ENCODE results near the gene BTF3L4.
A peak's percentile ranks its signal among the peaks of the same experiment; 100 is the strongest.

The BTF3L4 gene

DNA sequence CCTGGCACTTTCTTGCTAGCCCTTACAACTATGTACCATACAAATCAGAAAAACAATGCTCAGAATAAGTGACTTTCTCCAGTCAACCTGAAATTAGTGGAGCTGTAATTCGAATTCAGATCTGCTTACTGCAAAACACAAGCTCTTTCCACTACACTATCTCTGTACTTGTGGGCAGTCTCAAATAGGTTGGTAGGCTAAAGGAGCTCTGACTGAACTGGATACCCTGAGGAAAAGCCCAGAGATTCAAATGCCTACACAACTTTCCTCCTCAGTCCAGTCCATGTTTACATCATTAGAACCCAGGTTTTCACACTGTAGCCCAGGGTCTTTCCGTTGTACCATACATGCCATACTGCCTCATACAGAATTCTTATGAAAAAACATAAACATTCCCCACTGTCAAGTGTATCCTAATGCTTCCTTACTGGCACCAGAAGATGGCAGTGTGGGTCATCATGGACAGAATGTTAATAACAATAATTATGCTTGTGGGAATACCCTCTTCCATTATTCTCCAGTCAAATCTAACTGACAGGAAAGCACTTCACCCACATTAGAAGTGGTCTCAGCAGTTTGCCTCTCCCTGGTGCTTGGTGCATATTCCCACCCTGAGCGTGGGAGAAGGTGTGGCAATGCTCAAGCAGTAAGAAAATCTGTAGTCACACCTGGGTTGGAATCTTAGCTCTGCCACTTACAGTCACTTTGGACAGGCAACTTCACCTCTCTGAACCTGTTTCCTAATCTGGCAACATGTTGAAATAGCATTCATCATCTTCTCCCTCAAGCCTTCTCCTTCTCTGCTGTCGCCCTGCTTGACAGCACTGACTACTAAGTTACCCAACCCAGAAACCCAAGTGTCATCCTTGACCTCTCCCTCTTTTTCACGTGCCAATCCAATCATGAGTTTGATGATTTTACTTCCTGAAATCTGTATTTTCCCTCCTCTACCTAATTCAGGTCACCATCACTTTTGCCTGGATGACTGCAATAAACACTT lies 71.4 kb downstream of the BTF3L4 start:
- peak; percentile 42 for DNase-seq

DNA sequence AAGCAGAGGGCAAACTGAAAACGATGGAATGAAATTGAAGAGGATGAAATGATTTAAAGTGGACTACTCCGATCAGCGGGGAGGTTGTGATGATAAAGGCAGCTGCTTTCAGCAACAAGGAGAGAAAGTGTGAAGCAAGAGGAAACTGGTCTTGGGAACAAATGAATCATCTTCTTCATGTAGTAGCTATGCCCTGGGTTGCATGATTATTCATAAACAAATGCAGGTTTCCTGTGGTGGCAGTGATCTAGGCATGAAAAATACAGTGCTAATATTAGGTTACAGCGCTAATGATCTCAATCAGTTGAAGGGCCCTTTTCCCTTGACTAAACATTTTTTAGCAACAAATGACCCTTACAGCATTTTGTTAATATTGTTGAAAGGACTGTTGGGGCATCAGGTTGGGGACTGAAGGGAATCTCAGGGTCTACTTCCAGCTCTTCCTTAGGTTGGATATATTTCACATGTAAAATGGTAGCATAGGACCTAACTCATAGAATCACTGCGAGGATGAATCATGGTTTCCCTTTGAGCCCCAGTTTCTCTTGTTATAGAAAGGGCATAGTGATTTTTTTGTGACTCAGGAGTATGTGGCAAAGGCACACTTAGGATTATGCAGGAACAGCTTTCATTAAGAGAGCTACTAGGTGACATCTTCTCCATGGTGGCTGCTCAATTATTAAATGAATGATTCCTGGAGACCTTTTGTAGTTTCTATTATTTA lies 83.9 kb downstream of the BTF3L4 start:
- peak; percentile 34 for DNase-seq

Data from CD4-positive, alpha-beta T cell treated with Interleukin-12 subunit alpha and Interleukin-12 subunit beta, for 1 hour (primary cell).